Measurements from ENCODE around the gene RAB41.
"Not testable (repeated sequence)": the region's sequence is repeated elsewhere in the genome, so short reads cannot be mapped to it uniquely, and the experiment has no call there.

The RAB41 gene

DNA sequence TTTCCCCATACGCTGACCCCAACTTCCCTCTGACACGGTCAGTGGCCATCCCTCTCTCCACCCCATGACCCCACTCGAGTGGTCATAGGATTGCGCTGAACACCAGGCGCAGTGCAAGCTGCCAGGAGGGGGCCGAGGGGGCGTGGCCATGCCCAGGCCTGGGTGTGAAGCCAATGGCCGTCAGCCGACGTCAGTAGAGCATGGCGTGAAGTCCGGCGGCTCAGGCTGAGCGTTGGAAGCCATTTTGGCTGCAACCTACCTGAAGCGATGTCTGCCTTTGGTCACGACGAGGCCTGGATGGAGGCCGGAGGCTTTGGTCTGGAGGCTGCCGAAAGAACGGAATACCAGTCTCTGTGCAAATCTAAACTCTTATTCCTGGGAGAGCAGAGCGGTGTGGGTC, at the start of gene RAB41:
RAB41 (plus strand) TSS at position 222 of the 400 bp plus-strand sequence; CDS start at position 268, 46 bp downstream.
- DNase-seq: no peak

DNA sequence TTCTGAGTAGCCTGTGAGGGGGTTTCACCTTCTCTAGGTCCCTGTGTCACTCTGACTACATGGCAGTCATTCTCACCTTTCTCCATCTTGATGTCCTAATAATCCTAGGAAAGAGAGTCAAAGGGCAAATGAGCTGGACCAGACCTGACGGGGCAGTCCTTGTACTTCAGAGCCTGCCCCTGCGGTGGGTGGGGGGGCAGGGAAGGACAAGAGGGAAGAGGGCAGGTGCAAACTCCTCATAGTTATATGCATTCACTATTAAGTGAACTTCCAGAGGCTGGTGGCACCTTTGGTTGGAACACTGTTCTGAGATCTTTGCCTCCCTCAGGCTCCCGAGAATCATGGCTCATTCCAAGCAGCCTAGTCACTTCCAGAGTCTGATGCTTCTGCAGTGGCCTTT, 47.6 kb upstream of the RAB41 start, which contains the start of gene AWAT1:
AWAT1 (plus strand) TSS at position 301 of the 400 bp plus-strand sequence; CDS start at position 342, 41 bp downstream.
- no peak for DNase-seq

- no peak for DNase-seq
Observed at GRCh38 chrX:70240751-70241150, 41.2 kb upstream of the RAB41 start.

DNA sequence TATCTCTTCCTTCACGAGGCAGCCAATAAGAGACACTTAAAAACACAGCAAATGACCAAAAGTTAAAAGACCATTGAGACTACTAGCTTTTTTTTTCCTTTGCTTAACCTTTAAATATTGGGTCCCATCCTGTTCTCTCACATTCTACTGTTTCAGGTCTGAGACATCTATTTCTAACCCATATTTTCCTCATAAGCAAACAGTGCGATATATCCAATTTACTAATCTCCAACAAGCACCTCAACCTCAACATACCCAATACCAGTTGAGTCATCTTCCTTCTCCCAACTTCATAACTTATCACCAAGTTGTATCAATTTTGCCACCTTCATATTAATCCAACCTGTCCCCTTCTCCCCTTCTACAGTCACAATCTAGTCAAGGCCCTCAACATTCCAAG, 40.5 kb upstream of the RAB41 start:
- no peak for DNase-seq

- DNase-seq: not testable (repeated sequence)
Observed at GRCh38 chrX:70243601-70244000, 38.4 kb upstream of the RAB41 start.

DNA sequence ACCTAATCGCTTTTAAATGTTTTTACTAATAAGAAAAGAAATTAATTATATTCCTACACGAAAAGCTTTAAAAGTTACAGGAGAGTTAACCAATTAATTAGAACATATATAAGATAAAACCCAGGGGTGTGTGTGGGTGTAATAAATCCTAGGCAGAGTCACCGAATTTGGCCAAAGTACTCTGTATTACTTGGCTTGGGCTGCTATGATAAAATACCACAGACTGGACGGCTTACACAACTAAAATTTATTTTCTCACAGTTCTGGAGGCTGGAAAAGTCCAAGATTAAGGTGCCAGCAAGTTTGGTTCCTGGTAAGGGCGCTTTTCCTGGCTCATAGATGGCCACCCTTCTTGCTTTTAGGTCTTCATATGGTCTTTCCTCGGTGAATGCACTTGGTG, 37.1 kb upstream of the RAB41 start:
- no peak for DNase-seq

GRCh38 chrX:70247252-70247651, 34.7 kb upstream of the RAB41 start:
- DNase-seq: no peak

GRCh38 chrX:70252491-70252890, 29.5 kb upstream of the RAB41 start:
- no peak for DNase-seq

GRCh38 chrX:70253377-70254062, 28.5 kb upstream of the RAB41 start:
- DNase-seq: no peak

GRCh38 chrX:70254063-70254400, 27.9 kb upstream of the RAB41 start:
- no peak for DNase-seq

DNA sequence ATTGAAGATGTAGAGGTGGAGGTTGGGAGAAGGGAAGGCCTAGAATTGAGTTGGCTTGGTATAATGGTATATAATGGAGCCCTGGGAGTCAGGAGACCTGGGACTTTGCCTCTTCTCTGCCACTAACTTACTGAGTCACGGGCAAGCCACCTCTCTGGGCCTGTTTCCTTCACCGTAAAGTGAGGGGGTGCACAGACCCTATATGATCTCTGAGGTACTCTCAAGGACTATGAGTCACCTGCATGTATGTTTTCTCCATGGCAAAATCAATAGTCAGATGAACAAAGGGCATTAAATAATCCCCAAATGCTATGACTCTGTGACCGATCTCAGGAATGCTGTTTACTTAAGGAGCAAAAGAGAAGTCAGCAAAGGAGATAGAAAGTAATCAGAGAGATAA, 27.1 kb upstream of the RAB41 start:
- no peak for DNase-seq

DNA sequence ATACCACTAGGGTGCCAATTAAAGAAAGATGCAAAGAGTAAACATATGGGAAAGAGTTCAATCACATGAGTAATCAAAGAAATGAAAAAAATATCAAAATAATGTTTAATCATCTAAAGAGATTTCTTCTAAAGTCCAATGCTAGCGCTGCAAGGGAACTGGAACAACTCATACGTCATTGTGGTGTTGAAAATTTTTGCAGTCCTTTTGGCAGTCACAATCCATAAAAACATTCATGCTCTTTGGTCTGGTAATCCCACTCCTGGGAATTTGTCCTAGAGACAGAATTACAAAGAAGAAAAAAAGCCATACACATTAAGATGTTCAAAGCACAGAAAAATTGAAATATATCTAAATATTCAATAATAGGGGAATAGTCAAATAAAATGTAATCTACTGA, 26.5 kb upstream of the RAB41 start:
- DNase-seq: no peak

- DNase-seq: no peak
Observed at GRCh38 chrX:70257423-70258288, 24.3 kb upstream of the RAB41 start.

DNA sequence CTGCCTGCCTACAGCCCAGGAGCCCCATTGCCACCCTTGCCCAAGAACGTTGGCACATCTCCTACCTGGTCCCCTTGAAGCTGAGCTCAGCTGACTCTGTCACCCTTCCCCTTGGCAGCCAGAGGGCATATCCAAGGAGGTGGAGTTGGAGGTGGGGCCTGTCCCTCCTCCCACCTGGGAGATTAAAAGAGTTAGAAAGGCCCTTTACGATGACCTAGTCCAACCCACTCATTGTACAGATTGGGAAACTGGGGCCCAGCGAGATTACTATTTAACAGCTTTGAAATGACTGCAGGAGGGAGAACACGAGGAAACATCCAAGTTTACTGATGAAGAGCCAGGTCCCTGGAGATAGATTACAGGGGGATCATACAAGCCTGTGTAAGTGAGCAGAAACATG, 21.9 kb upstream of the RAB41 start, which contains the start of gene P2RY4:
P2RY4 (minus strand) TSS at position 101 of the 400 bp plus-strand sequence. CDS start 580 bp downstream, outside the sequence.
- DNase-seq: no peak

DNA sequence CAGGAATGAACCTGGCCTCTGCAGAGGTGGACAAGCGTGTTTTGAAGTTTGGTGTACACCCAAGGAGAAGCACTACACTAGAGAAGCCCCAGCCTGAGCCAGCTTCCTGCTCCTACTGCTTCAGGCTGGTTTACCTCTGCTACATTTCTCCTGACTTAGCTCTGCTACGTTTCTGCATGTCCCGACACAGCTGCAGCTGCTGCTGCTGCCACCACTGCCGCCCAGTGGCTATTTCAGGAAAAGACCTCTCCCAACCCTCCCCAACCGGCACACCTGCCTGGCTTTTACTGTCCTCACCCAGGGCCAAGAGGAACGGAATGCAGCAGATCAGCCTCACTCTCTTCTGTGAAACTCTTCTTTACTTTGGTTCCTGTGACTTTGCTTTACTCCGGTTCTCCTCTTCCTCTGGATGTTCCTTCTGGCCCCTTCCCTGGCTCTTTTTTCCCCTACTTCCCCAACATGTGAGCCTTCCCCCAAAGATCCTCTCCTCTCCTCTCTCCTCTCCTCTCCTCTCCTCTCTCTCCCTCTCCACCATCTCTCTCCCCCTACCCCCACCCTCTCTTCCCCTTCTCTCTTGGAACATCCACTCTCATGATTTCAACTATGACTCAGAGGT, 18.9 kb upstream of the RAB41 start:
- DNase-seq: no peak

GRCh38 chrX:70264784-70265183, 17.2 kb upstream of the RAB41 start:
- DNase-seq: no peak

GRCh38 chrX:70268034-70268433, 13.9 kb upstream of the RAB41 start, which contains the start of gene ARR3:
TSS of gene ARR3 (plus strand) at chrX:70268334. CDS start at chrX:70269386, 1,052 bp downstream.
- no peak for DNase-seq

DNA sequence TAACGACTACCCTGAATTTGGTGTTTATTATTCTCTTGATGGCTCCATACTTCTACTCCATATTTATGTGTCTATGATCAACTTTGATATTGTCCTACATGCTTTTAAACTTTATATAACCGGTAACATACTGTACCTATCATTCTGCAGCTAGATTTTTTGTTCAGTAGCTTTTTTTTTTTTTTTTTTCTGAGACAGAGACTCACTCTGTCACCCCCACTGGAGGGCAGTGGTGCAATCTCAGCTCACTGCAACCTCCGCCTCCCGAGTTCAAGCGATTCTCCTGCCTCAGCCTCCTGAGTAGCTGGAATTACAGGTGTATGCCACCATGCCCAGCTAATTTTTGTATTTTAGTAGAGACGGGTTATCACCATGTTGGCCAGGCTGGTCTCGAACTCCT, 7.9 kb upstream of the RAB41 start:
- not testable (repeated sequence) for DNase-seq

DNA sequence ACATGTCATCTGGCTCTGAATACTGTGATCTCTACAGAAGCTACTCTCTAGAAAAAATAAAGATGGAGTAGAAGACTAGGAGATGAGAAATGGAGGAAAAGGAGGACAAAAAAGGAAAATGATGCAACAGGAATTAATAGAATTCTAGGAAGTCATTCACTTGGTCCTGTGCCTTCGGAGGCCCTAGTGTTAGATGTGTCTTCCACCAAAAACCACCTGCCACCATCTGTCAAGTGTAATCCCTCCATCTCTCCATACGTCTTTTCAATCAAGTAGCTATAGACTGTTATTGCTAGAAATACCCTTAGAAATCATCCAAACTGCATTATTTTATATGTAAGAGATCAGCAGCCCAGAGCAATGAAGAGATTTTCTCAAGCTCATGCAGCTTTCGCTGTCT, 2.9 kb upstream of the RAB41 start:
- no peak for DNase-seq

DNA sequence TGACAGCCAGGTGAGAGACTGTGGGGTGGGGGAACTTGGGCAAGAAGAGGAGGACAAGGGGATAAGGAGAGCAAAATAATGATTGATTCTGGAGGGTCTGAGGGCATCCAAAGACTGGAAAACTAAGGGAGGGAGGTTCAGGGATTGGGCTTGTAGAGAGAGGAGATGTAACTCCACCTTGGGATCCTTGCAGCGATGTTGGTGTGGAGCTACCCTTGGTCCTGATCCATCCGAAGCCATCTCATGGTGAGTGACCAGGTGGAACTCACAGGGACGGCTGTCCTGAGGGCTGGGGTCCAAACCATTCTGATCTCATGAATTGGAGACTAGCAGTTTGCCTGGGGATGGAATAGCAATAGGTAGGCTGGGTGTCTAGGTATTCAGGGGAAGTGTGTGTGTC, 1.4 kb upstream of the RAB41 start:
- DNase-seq: no peak

- no peak for DNase-seq
Observed at GRCh38 chrX:70289168-70289792, 7.3 kb downstream of the RAB41 start.

- peak; percentile 19 to 58 for DNase-seq
Observed at GRCh38 chrX:70289793-70290770, 8.1 kb downstream of the RAB41 start, which contains the start of the genes KIF4A and PDZD11. TSS of gene KIF4A (plus strand) at chrX:70290104. CDS start at chrX:70290459, 355 bp downstream. TSS of gene PDZD11 (minus strand) at chrX:70289927. CDS start at chrX:70289341, 586 bp downstream.

Measured in hippocampal formation (tissue), 2 donors.